Liver (tissue), 9 donors: ENCODE measurements around the gene SLC8A1. TPM values are rescaled to one million over a fixed set of nuclear protein-coding genes. Genes with fewer than 3 reads are reported as not detected.

Experiments
- DNase-seq: peaks from one replicate; pipeline ENCODE4 v3.0.0-alpha.2; 2017; ENCODE audit warnings: low spot score
- H3K27ac ChIP-seq, 2 donors: one replicate each; pipeline ENCODE4 v1.7.0; 2013; ENCODE audit warnings: inconsistent platforms in 2 of 2, low read length in 2 of 2, control low read depth in 1 of 2, low read depth in 1 of 2, mild to moderate bottlenecking in 1 of 2
- H3K27me3 ChIP-seq, 4 donors: one replicate each; pipeline versions ENCODE4 v1.6.1 to v1.7.0; 2013; ENCODE audit warnings: low read length in 3 of 4, inconsistent platforms in 1 of 4, mild to moderate bottlenecking in 1 of 4, moderate library complexity in 1 of 4; ENCODE audit not compliant: control insufficient read depth in 4 of 4, insufficient read depth in 4 of 4
- H3K36me3 ChIP-seq, 4 donors: one replicate each; pipeline versions ENCODE4 v1.6.1 to v1.7.0; 2013; ENCODE audit warnings: low read length in 3 of 4, mild to moderate bottlenecking in 3 of 4, low read depth in 1 of 4, moderate library complexity in 1 of 4; ENCODE audit not compliant: control insufficient read depth in 4 of 4, insufficient read depth in 3 of 4
- H3K4me1 ChIP-seq, 4 donors: one replicate each; pipeline versions ENCODE4 v1.6.1 to v1.7.0; 2013; ENCODE audit warnings: low read length in 3 of 4, mild to moderate bottlenecking in 3 of 4, moderate library complexity in 1 of 4; ENCODE audit not compliant: control insufficient read depth in 4 of 4, insufficient read depth in 4 of 4
- H3K4me3 ChIP-seq, 3 donors: one replicate each; pipeline versions ENCODE4 v1.6.1 to v1.7.0; 2013; ENCODE audit warnings: low read length in 3 of 3, control low read depth in 1 of 3, low read depth in 1 of 3, mild to moderate bottlenecking in 1 of 3
- H3K9ac ChIP-seq, 2 donors: one replicate each; pipeline ENCODE4 v1.7.0; 2013; ENCODE audit warnings: low read length in 2 of 2, mild to moderate bottlenecking in 2 of 2, moderate library complexity in 2 of 2, control low read depth in 1 of 2, low read depth in 1 of 2
- H3K9me3 ChIP-seq, 4 donors: one replicate each; pipeline versions ENCODE4 v1.6.1 to v1.7.0; 2013; ENCODE audit warnings: low read length in 3 of 4; ENCODE audit not compliant: control insufficient read depth in 4 of 4
- CTCF ChIP-seq: fragments of 150-350 bp; IDR thresholded peaks from 2 replicates; pipeline ENCODE4 v1.5.1; 2017; ENCODE audit warnings: improper control_type of control experiment, low read depth, low read length; ENCODE audit not compliant: missing input control
- EGR1 ChIP-seq, 2 donors: IDR thresholded peaks; 2 replicates each; pipeline ENCODE4 v1.6.1; 2016 to 2018; ENCODE audit warnings: antibody characterized with exemption in 2 of 2, low read depth in 2 of 2
- FOXA2 ChIP-seq: IDR thresholded peaks from 2 replicates; pipeline ENCODE4 v1.6.1; 2016; ENCODE audit warnings: antibody characterized with exemption
- GABPA ChIP-seq, 2 donors: IDR thresholded peaks in 1 of 2; conservative IDR thresholded peaks in 1 of 2; 2 replicates each; pipeline ENCODE4 v1.6.1; 2016; ENCODE audit warnings: antibody characterized with exemption in 2 of 2, mild to moderate bottlenecking in 1 of 2, moderate library complexity in 1 of 2
- HNF4A ChIP-seq, 2 donors: conservative IDR thresholded peaks; 2 replicates each; pipeline ENCODE4 v1.6.1; 2016; ENCODE audit warnings: antibody characterized with exemption in 2 of 2, mild to moderate bottlenecking in 2 of 2
- HNF4G ChIP-seq: IDR thresholded peaks from 2 replicates; pipeline ENCODE4 v1.6.1; 2016; ENCODE audit warnings: antibody characterized with exemption
- JUND ChIP-seq, 2 donors: IDR thresholded peaks; 2 replicates each; pipeline ENCODE4 v1.6.1; 2016; ENCODE audit warnings: antibody characterized with exemption in 2 of 2
- MAX ChIP-seq: IDR thresholded peaks from 2 replicates; pipeline ENCODE4 v1.6.1; 2016; ENCODE audit warnings: antibody characterized with exemption
- NR2F2 ChIP-seq: IDR thresholded peaks from 2 replicates; pipeline ENCODE4 v1.6.1; 2016; ENCODE audit warnings: antibody characterized with exemption
- RAD21 ChIP-seq, 2 donors: IDR thresholded peaks; 2 replicates each; pipeline ENCODE4 v1.6.1; 2016; ENCODE audit warnings: antibody characterized with exemption in 2 of 2, mild to moderate bottlenecking in 2 of 2
- REST ChIP-seq: IDR thresholded peaks from 2 replicates; pipeline ENCODE4 v1.6.1; 2016; ENCODE audit warnings: antibody characterized with exemption, mild to moderate bottlenecking
- RXRA ChIP-seq, 2 donors: IDR thresholded peaks; 2 replicates each; pipeline ENCODE4 v1.6.1; 2017 to 2018; ENCODE audit warnings: antibody characterized with exemption in 2 of 2, mild to moderate bottlenecking in 1 of 2
- SP1 ChIP-seq: IDR thresholded peaks from 2 replicates; pipeline ENCODE4 v1.6.1; 2018; ENCODE audit warnings: antibody characterized with exemption, mild to moderate bottlenecking
- TAF1 ChIP-seq: conservative IDR thresholded peaks from 2 replicates; pipeline ENCODE4 v1.6.1; 2016; ENCODE audit warnings: antibody characterized with exemption, mild to moderate bottlenecking
- WGBS: extraction: QIAGEN DNeasy Blood & Tissue Kit; methylation state at CpG from one replicate; pipeline ENCODE4 v1.1.7; 2013; 5-methylcytosine and 5-hydroxymethylcytosine counted together
- polyA plus RNA-seq, 2 donors: library from polyadenylated mRNA; stranded (reverse) in 1 of 2; unstranded in 1 of 2; fragments of 200-250 nt in 1 of 2; fragments of >200 nt in 1 of 2; fragmentation: Nextera tagmentation in 1 of 2; extraction: Ambion mirVana in 1 of 2; gene quantifications; one replicate each; pipeline versions ENCODE4 v1.2.1 to v1.2.3, GENCODE V29; 2013 to 2015
- total RNA-seq, 2 donors: library from RNA; depleted of rRNA; stranded (reverse); fragments of >200 nt; gene quantifications; one replicate each; pipeline ENCODE4 v1.2.3, GENCODE V29; 2014
- TF ChIP-seq, protein P1 (sequence below): IDR thresholded peaks from 2 replicates; pipeline ENCODE4 v1.6.1; 2016; ENCODE audit warnings: antibody characterized with exemption
- TF ChIP-seq, protein P2 (sequence below): IDR thresholded peaks from 2 replicates; pipeline ENCODE4 v1.6.1; 2016; ENCODE audit warnings: antibody characterized with exemption
- donor health status: healthy.
- donor health status: healthy.
- donor health status: healthy.
- donor health status: healthy.
- donor health status: healthy.

Gene SLC8A1
- total and polyA plus RNA-seq, 4 donors: 1.2 to 18.5 (median 8.2) TPM

DNA sequence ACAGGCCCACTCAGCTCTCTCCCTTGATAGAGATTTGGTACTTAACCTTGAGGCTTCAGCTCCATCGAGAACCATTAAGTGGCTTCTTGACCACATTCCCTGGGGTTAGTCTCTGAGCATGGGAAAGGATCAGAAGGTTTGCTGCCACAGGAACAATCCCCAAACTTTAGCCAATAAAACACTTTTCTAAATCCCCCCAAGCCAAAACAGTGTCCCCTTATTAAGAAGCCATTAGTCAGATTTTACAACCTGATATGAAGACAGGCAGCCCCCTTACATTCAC, 37.7 kb upstream of the SLC8A1 start:
- peak overlapping the region in 1 of 2 donors; percentile 29 for H3K27ac ChIP-seq
- 81% methylated on average over 1 of the region's 1 CpG for WGBS
- H3K36me3 ChIP-seq: no peaks in the 10 kb centered on the region
- no peak for DNase-seq
- no peaks in the 10 kb centered on the region for H3K9me3 ChIP-seq
- peak overlapping the region in 1 of 2 donors; percentile 17 for H3K9ac ChIP-seq
- peak overlapping the region in 2 of 3 donors; percentile 6 to 9 for H3K4me3 ChIP-seq
- no peak for TF ChIP-seq HNF4A (conservative IDR thresholded peaks at IDR 0.05)
- no peak for TF ChIP-seq RAD21 (IDR thresholded peaks at IDR 0.05)
- TF ChIP-seq SP1: no peak
- no peak for TF ChIP-seq FOXA2
- TF ChIP-seq REST: no peak
- TF ChIP-seq HNF4G: no peak
- no peak for TF ChIP-seq NR2F2
- no peak for TF ChIP-seq EGR1 (IDR thresholded peaks at IDR 0.05; ENCODE audit: low read depth in 2 of 2)
- no peak for TF ChIP-seq JUND (IDR thresholded peaks at IDR 0.05)
- TF ChIP-seq, protein P1, sequence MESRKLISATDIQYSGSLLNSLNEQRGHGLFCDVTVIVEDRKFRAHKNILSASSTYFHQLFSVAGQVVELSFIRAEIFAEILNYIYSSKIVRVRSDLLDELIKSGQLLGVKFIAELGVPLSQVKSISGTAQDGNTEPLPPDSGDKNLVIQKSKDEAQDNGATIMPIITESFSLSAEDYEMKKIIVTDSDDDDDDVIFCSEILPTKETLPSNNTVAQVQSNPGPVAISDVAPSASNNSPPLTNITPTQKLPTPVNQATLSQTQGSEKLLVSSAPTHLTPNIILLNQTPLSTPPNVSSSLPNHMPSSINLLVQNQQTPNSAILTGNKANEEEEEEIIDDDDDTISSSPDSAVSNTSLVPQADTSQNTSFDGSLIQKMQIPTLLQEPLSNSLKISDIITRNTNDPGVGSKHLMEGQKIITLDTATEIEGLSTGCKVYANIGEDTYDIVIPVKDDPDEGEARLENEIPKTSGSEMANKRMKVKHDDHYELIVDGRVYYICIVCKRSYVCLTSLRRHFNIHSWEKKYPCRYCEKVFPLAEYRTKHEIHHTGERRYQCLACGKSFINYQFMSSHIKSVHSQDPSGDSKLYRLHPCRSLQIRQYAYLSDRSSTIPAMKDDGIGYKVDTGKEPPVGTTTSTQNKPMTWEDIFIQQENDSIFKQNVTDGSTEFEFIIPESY: no peak
- TF ChIP-seq RXRA (IDR thresholded peaks at IDR 0.05): no peak
- TF ChIP-seq, protein P2, sequence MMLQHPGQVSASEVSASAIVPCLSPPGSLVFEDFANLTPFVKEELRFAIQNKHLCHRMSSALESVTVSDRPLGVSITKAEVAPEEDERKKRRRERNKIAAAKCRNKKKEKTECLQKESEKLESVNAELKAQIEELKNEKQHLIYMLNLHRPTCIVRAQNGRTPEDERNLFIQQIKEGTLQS: no peak
- TF ChIP-seq CTCF: no peak
- no peak for TF ChIP-seq MAX
- no peak for TF ChIP-seq TAF1
- peaks cover 0 to 8% (median 0%) of the 10 kb centered on the region in 4 donors for H3K4me1 ChIP-seq
- no peaks in the 10 kb centered on the region for H3K27me3 ChIP-seq

GRCh38 chr2:40488927-40489677, 37.2 kb upstream of the SLC8A1 start:
- no peaks in the 10 kb centered on the region for H3K9me3 ChIP-seq
- H3K27ac ChIP-seq: peak overlapping the region in 1 of 2 donors; percentile 29
- peak overlapping the region; percentile 9 to 29 (median 28) for H3K4me3 ChIP-seq
- DNase-seq: no peak
- 62% methylated on average over 11 of the region's 11 CpGs for WGBS
- TF ChIP-seq EGR1 (IDR thresholded peaks at IDR 0.05; ENCODE audit: low read depth in 2 of 2): no peak
- no peak for TF ChIP-seq MAX
- TF ChIP-seq, protein P2: no peak
- TF ChIP-seq, protein P1: no peak
- TF ChIP-seq FOXA2: no peak
- TF ChIP-seq NR2F2: no peak
- TF ChIP-seq HNF4G: no peak
- TF ChIP-seq GABPA (IDR thresholded peaks at IDR 0.05 in 1 of 2, conservative IDR thresholded peaks at IDR 0.05 in 1 of 2): no peak
- TF ChIP-seq RAD21 (IDR thresholded peaks at IDR 0.05): no peak
- peak overlapping the region in 1 of 2 donors; percentile 58 for H3K9ac ChIP-seq
- peaks cover 0 to 8% (median 0%) of the 10 kb centered on the region in 4 donors for H3K4me1 ChIP-seq
- H3K27me3 ChIP-seq: no peaks in the 10 kb centered on the region
- H3K36me3 ChIP-seq: no peaks in the 10 kb centered on the region
